H1 (cell line): ENCODE data around the gene MYLK3. TPM values are rescaled to one million over a fixed set of nuclear protein-coding genes. Genes with fewer than 3 reads are reported as not detected.

ENCODE experiments used
- CTCF ChIA-PET: fragments of 300-600 bp; sonication (Branson Sonifier 250); formaldehyde crosslinking; loops from one replicate; lab custom pipeline; 2021; ENCODE audit not compliant: partially characterized antibody; lab: Charles Lee
- POLR2A ChIA-PET: fragments of 300-600 bp; sonication (Branson Sonifier 250); formaldehyde crosslinking; loops from one replicate; lab custom pipeline; 2021; ENCODE audit warnings: inconsistent platforms; ENCODE audit not compliant: partially characterized antibody; lab: Charles Lee
- DNase-seq, 2 experiments: peaks; one replicate each; pipeline versions ENCODE4 v3.0.0 to v3.0.0-alpha.2; 2010 to 2022; ENCODE audit warnings: low spot score in 2 of 2, low read depth in 1 of 2, mixed read lengths in 1 of 2
- FAIRE-seq: peaks from 2 replicates; lab custom pipeline; 2011; peaks lifted over from hg19 to GRCh38; lab: Jason Lieb, UNC
- H2AFZ ChIP-seq: 2 replicates; pipeline ENCODE4 v1.8.1; 2012; ENCODE audit warnings: low read length, inconsistent platforms
- H2AK5ac ChIP-seq: 2 replicates; pipeline ENCODE4 v1.6.1; 2013; ENCODE audit warnings: low read depth, low read length
- H2BK120ac ChIP-seq: replicated peaks from 2 replicates; pipeline ENCODE3; 2013; ENCODE audit warnings: low read depth, low read length, inconsistent platforms
- H2BK12ac ChIP-seq: 2 replicates; pipeline ENCODE4 v1.6.1; 2013; ENCODE audit warnings: low read depth, low read length
- H2BK15ac ChIP-seq: 2 replicates; pipeline ENCODE4 v1.6.1; 2013; ENCODE audit warnings: low read length
- H2BK20ac ChIP-seq: 2 replicates; pipeline ENCODE4 v1.6.1; 2013; ENCODE audit warnings: low read length
- H2BK5ac ChIP-seq: 2 replicates; pipeline ENCODE4 v1.6.1; 2013; ENCODE audit warnings: low read depth, low read length
- H3K14ac ChIP-seq: 2 replicates; pipeline ENCODE4 v1.6.1; 2013; ENCODE audit warnings: inconsistent platforms; ENCODE audit not compliant: insufficient read length
- H3K18ac ChIP-seq: 2 replicates; pipeline ENCODE4 v1.6.1; 2013; ENCODE audit warnings: low read length; ENCODE audit errors: extremely low read depth
- H3K23ac ChIP-seq: 2 replicates; pipeline ENCODE4 v1.6.1; 2013; ENCODE audit warnings: inconsistent platforms; ENCODE audit not compliant: insufficient read length
- H3K23me2 ChIP-seq: 2 replicates; pipeline ENCODE4 v1.6.1; 2013; ENCODE audit warnings: low read depth, low read length
- H3K27ac ChIP-seq: 2 replicates; pipeline ENCODE4 v1.6.1; 2011; ENCODE audit warnings: low read depth, low read length, inconsistent platforms
- H3K27me3 ChIP-seq, 4 experiments: replicated peaks in 1 of 4; 1 replicate in 1 of 4; 2 replicates in 3 of 4; pipeline versions ENCODE4 v1.6.1 to v1.8.1; 2011 to 2013; ENCODE audit warnings: low read length in 3 of 4, mild to moderate bottlenecking in 3 of 4, inconsistent platforms in 2 of 4, mixed read lengths in 2 of 4, moderate library complexity in 1 of 4; ENCODE audit not compliant: control insufficient read depth in 3 of 4, insufficient read depth in 3 of 4; ENCODE audit errors: extremely low read depth in 1 of 4
- H3K36me3 ChIP-seq, 4 experiments: 2 replicates each; pipeline versions ENCODE4 v1.6.1 to v1.8.1; 2011 to 2013; ENCODE audit warnings: mild to moderate bottlenecking in 4 of 4, low read length in 3 of 4, moderate library complexity in 2 of 4, control low read depth in 1 of 4, inconsistent platforms in 1 of 4; ENCODE audit not compliant: insufficient read depth in 4 of 4, control insufficient read depth in 2 of 4
- H3K4ac ChIP-seq: replicated peaks from 2 replicates; pipeline ENCODE3; 2013; ENCODE audit warnings: low read length, low read depth, mixed read lengths, inconsistent platforms; ENCODE audit not compliant: insufficient read length
- H3K4me1 ChIP-seq, 4 experiments: replicated peaks in 1 of 4; 1 replicate in 1 of 4; 2 replicates in 3 of 4; pipeline versions ENCODE4 v1.6.1 to v1.8.1; 2011 to 2013; ENCODE audit warnings: low read length in 3 of 4, inconsistent platforms in 2 of 4, mixed read lengths in 1 of 4; ENCODE audit not compliant: insufficient read depth in 4 of 4, control insufficient read depth in 3 of 4
- H3K4me2 ChIP-seq, 2 experiments: 2 replicates each; pipeline versions ENCODE4 v1.6.1 to v1.8.1; 2011 to 2013; ENCODE audit warnings: low read depth in 2 of 2, low read length in 2 of 2, control low read depth in 1 of 2, inconsistent platforms in 1 of 2, mild to moderate bottlenecking in 1 of 2; ENCODE audit not compliant: insufficient read depth in 1 of 2
- H3K4me3 ChIP-seq, 4 experiments: fragments of 200-600, 300-600 bp in 1 of 4; sonication (generic), shearing (Covaris generic), sonication (Bioruptor Twin) in 1 of 4; 2 replicates each; pipeline versions ENCODE4 v1.5.1 to v1.8.1; 2011 to 2016; ENCODE audit warnings: low read length in 4 of 4, low read depth in 3 of 4, control low read depth in 2 of 4, inconsistent platforms in 2 of 4, mild to moderate bottlenecking in 2 of 4, mixed read lengths in 1 of 4, moderate library complexity in 1 of 4; ENCODE audit not compliant: insufficient read depth in 2 of 4; ENCODE audit errors: extremely low read depth in 1 of 4
- H3K56ac ChIP-seq: replicated peaks from 2 replicates; pipeline ENCODE3; 2013; ENCODE audit warnings: low read depth, mild to moderate bottlenecking, mixed read lengths, low read length, inconsistent platforms; ENCODE audit not compliant: insufficient read length
- H3K79me1 ChIP-seq: 2 replicates; pipeline ENCODE4 v1.6.1; 2013; ENCODE audit warnings: low read depth, low read length, control low read depth
- H3K79me2 ChIP-seq, 2 experiments: 2 replicates each; pipeline versions ENCODE4 v1.6.1 to v1.8.1; 2012 to 2013; ENCODE audit warnings: low read length in 2 of 2, mild to moderate bottlenecking in 2 of 2, inconsistent platforms in 1 of 2; ENCODE audit not compliant: insufficient read depth in 2 of 2, control insufficient read depth in 1 of 2
- H3K9ac ChIP-seq, 4 experiments: replicated peaks in 1 of 4; 1 replicate in 1 of 4; 2 replicates in 3 of 4; pipeline versions ENCODE4 v1.6.1 to v1.8.1; 2011 to 2013; ENCODE audit warnings: low read depth in 3 of 4, low read length in 3 of 4, control low read depth in 2 of 4, mild to moderate bottlenecking in 2 of 4, moderate library complexity in 2 of 4, inconsistent platforms in 1 of 4; ENCODE audit errors: extremely low read depth in 1 of 4
- H3K9me3 ChIP-seq, 2 experiments: 2 replicates each; pipeline versions ENCODE4 v1.6.1 to v1.8.1; 2012 to 2013; ENCODE audit warnings: mild to moderate bottlenecking in 2 of 2, moderate library complexity in 2 of 2, control low read depth in 1 of 2, inconsistent platforms in 1 of 2, low read depth in 1 of 2, low read length in 1 of 2, mixed read lengths in 1 of 2; ENCODE audit not compliant: insufficient read depth in 2 of 2
- H4K20me1 ChIP-seq, 2 experiments: replicated peaks in 1 of 2; 2 replicates each; pipeline versions ENCODE3 to v1.8.1; 2011 to 2013; ENCODE audit warnings: inconsistent platforms in 2 of 2, low read length in 2 of 2, mild to moderate bottlenecking in 1 of 2; ENCODE audit not compliant: insufficient read depth in 2 of 2, control insufficient read depth in 1 of 2
- H4K5ac ChIP-seq: 2 replicates; pipeline ENCODE4 v1.6.1; 2013; ENCODE audit warnings: low read length, low read depth, mixed read lengths, inconsistent platforms; ENCODE audit not compliant: insufficient read length
- H4K8ac ChIP-seq: 2 replicates; pipeline ENCODE4 v1.8.0; 2013; ENCODE audit warnings: mild to moderate bottlenecking, moderate library complexity, low read length, inconsistent platforms; ENCODE audit not compliant: insufficient read depth; ENCODE audit errors: extremely low read depth
- H4K91ac ChIP-seq: replicated peaks from 2 replicates; pipeline ENCODE3; 2013; ENCODE audit warnings: low read length, mixed read lengths, inconsistent platforms; ENCODE audit not compliant: insufficient read length
- BCL11A ChIP-seq, 2 experiments: IDR thresholded peaks; one replicate each; pipeline ENCODE4 v1.6.1; 2011; ENCODE audit warnings: low read depth in 2 of 2, low read length in 2 of 2, mild to moderate bottlenecking in 2 of 2
- CHD1 ChIP-seq: IDR thresholded peaks from 2 replicates; pipeline ENCODE4 v1.6.1; 2012; ENCODE audit warnings: low read depth, low read length, improper control_type of control experiment
- CHD2 ChIP-seq: IDR thresholded peaks from 2 replicates; pipeline ENCODE4 v1.6.1; 2012; ENCODE audit warnings: low read length, improper control_type of control experiment
- E2F6 ChIP-seq: IDR thresholded peaks from 2 replicates; pipeline ENCODE4 v1.6.1; 2012; ENCODE audit warnings: inconsistent platforms
- HDAC6 ChIP-seq: IDR thresholded peaks from one replicate; pipeline ENCODE4 v1.7.1; 2012; ENCODE audit warnings: low read depth, mild to moderate bottlenecking, inconsistent platforms, low read length, moderate library complexity
- JUND ChIP-seq: IDR thresholded peaks from 2 replicates; pipeline ENCODE4 v1.6.1; 2011; ENCODE audit warnings: mild to moderate bottlenecking, improper control_type of control experiment, low read length
- NANOG ChIP-seq: IDR thresholded peaks from 2 replicates; pipeline ENCODE4 v1.6.1; 2011; ENCODE audit warnings: low read length, low read depth, mild to moderate bottlenecking, inconsistent platforms; ENCODE audit not compliant: insufficient read depth, poor library complexity, severe bottlenecking
- PHF8 ChIP-seq: fragments of 200-600 bp; sonication (generic); conservative IDR thresholded peaks from 2 replicates; pipeline ENCODE4 v1.7.1; 2012; ENCODE audit warnings: low read depth, mild to moderate bottlenecking, inconsistent platforms, low read length, moderate library complexity
- POU5F1 ChIP-seq: IDR thresholded peaks from 2 replicates; pipeline ENCODE4 v1.6.1; 2011; ENCODE audit warnings: low read depth, mild to moderate bottlenecking, low read length, moderate library complexity
- TEAD4 ChIP-seq: IDR thresholded peaks from 2 replicates; pipeline ENCODE4 v1.6.1; 2012; ENCODE audit warnings: low read depth, low read length, inconsistent platforms, mixed read lengths
- WGBS, 2 experiments: shearing (Covaris generic) in 1 of 2; methylation state at CpG; one replicate each; pipeline versions ENCODE4 v1.1.6 to v1.1.7; 2013 to 2015; ENCODE audit warnings: low lambda C conversion rate in 2 of 2, mixed read lengths in 2 of 2, inconsistent platforms in 1 of 2, low coverage in 1 of 2, missing lambda C conversion rate in 1 of 2; ENCODE audit not compliant: insufficient replicate concordance in 2 of 2, insufficient coverage in 1 of 2, insufficient read length in 1 of 2; ENCODE audit errors: extremely low coverage in 1 of 2, missing lambda C conversion rate in 1 of 2; 5-methylcytosine and 5-hydroxymethylcytosine counted together
- polyA plus RNA-seq, 7 experiments: library from polyadenylated mRNA; depleted of rRNA in 3 of 7; stranded (reverse) in 5 of 7; unstranded in 2 of 7; fragments of >200 nt in 5 of 7; fragments of 200-250 nt in 2 of 7; gene quantifications; 1 replicate in 5 of 7; 2 replicates in 1 of 7; 4 replicates in 1 of 7; pipeline versions ENCODE4 v1.2.1 to v1.2.3, GENCODE V29; 2011 to 2013; ENCODE audit warnings: missing spikeins in 2 of 7, mixed read lengths in 2 of 7
- total RNA-seq: library from RNA; stranded (reverse); fragmentation: NEBNext Ultra II Directional; extraction: Animal tissue kit (Norgen Biotek cat#: 25700); gene quantifications from 2 replicates; pipeline ENCODE4 v1.2.1, GENCODE V29; 2021

Gene MYLK3
- total and polyA plus RNA-seq, 2 of the 8 experiments (the other 6 are each of a cell fraction or from before 2014, with no cell fraction given), result 0.14 to 0.35 TPM

GRCh38 chr16:46733319-46733830 is 14.8 kb downstream of the MYLK3 start:
- H3K9me3 ChIP-seq, result no peaks in the 10 kb centered on the region
- H3K4ac ChIP-seq, result no peak overlapping the region
- H3K4me3 ChIP-seq, result no peak overlapping the region
- H2BK20ac ChIP-seq, result no peak overlapping the region
- POLR2A ChIA-PET, result interaction anchor here (1.0 to 1.6 kb wide), 2 partner anchors 13 to 15 kb away, joined by 3 read pairs; partner anchors contain the start of gene MYLK3
- TF ChIP-seq JUND, result no peak
- TF ChIP-seq BCL11A (IDR thresholded peaks at IDR 0.05; ENCODE audit: low read depth in 2 of 2, low read length in 2 of 2), result no peak
- no peak for TF ChIP-seq HDAC6
- no peak for TF ChIP-seq CHD1
- TF ChIP-seq CHD2, result no peak
- no peak for TF ChIP-seq E2F6
- TF ChIP-seq PHF8, result no peak
- TF ChIP-seq POU5F1, result no peak
- TF ChIP-seq NANOG, result no peak
- TF ChIP-seq TEAD4, result no peak
- H4K91ac ChIP-seq, result no peak overlapping the region
- no peaks in the 10 kb centered on the region for H3K27me3 ChIP-seq
- H2AFZ ChIP-seq, result no peak overlapping the region
- H3K27ac ChIP-seq, result no peak overlapping the region
- no peak overlapping the region for H2BK120ac ChIP-seq
- H2BK12ac ChIP-seq, result no peak overlapping the region
- H3K4me1 ChIP-seq, result no peaks in the 10 kb centered on the region
- H3K23me2 ChIP-seq, result no peaks in the 10 kb centered on the region
- 87% methylated on average over 9 of the region's 9 CpGs; no CpG with 5 or more reads in 1 of the 2 experiments for WGBS, 2 experiments
- DNase-seq, result no peak
- H2AK5ac ChIP-seq, result no peak overlapping the region
- CTCF ChIA-PET, result interaction anchor here (0.6 to 1.6 kb wide), 4 partner anchors 8 to 830 kb away, joined by 3 to 4 read pairs (median 3); partner anchors contain the start of gene MYLK3
- H3K36me3 ChIP-seq, result no peaks in the 10 kb centered on the region
- no peak overlapping the region for H3K23ac ChIP-seq
- H3K79me2 ChIP-seq, result no peaks in the 10 kb centered on the region
- H3K14ac ChIP-seq, result no peak overlapping the region
- H3K79me1 ChIP-seq, result no peaks in the 10 kb centered on the region
- H2BK15ac ChIP-seq, result no peak overlapping the region
- no peaks in the 10 kb centered on the region for H4K20me1 ChIP-seq
- no peak overlapping the region for H3K18ac ChIP-seq
- H4K5ac ChIP-seq, result no peak overlapping the region
- no peak overlapping the region for H2BK5ac ChIP-seq
- H3K4me2 ChIP-seq, result no peak overlapping the region
- no peak overlapping the region for H3K56ac ChIP-seq
- no peak overlapping the region for H3K9ac ChIP-seq
- no peak for FAIRE-seq
- no peak overlapping the region for H4K8ac ChIP-seq
